Liver (tissue), 9 donors: ENCODE results near the gene BCL2L13. TPM values are rescaled to one million over a fixed set of nuclear protein-coding genes. Genes with fewer than 3 reads are reported as not detected.

Source experiments
- DNase-seq: peaks from one replicate; pipeline ENCODE4 v3.0.0-alpha.2; 2017; ENCODE audit warnings: low spot score
- H3K27ac ChIP-seq, 2 donors: one replicate each; pipeline ENCODE4 v1.7.0; 2013; ENCODE audit warnings: inconsistent platforms in 2 of 2, low read length in 2 of 2, control low read depth in 1 of 2, low read depth in 1 of 2, mild to moderate bottlenecking in 1 of 2
- H3K27me3 ChIP-seq, 4 donors: one replicate each; pipeline versions ENCODE4 v1.6.1 to v1.7.0; 2013; ENCODE audit warnings: low read length in 3 of 4, inconsistent platforms in 1 of 4, mild to moderate bottlenecking in 1 of 4, moderate library complexity in 1 of 4; ENCODE audit not compliant: control insufficient read depth in 4 of 4, insufficient read depth in 4 of 4
- H3K36me3 ChIP-seq, 4 donors: one replicate each; pipeline versions ENCODE4 v1.6.1 to v1.7.0; 2013; ENCODE audit warnings: low read length in 3 of 4, mild to moderate bottlenecking in 3 of 4, low read depth in 1 of 4, moderate library complexity in 1 of 4; ENCODE audit not compliant: control insufficient read depth in 4 of 4, insufficient read depth in 3 of 4
- H3K4me1 ChIP-seq, 4 donors: one replicate each; pipeline versions ENCODE4 v1.6.1 to v1.7.0; 2013; ENCODE audit warnings: low read length in 3 of 4, mild to moderate bottlenecking in 3 of 4, moderate library complexity in 1 of 4; ENCODE audit not compliant: control insufficient read depth in 4 of 4, insufficient read depth in 4 of 4
- H3K4me3 ChIP-seq, 3 donors: one replicate each; pipeline versions ENCODE4 v1.6.1 to v1.7.0; 2013; ENCODE audit warnings: low read length in 3 of 3, control low read depth in 1 of 3, low read depth in 1 of 3, mild to moderate bottlenecking in 1 of 3
- H3K9ac ChIP-seq, 2 donors: one replicate each; pipeline ENCODE4 v1.7.0; 2013; ENCODE audit warnings: low read length in 2 of 2, mild to moderate bottlenecking in 2 of 2, moderate library complexity in 2 of 2, control low read depth in 1 of 2, low read depth in 1 of 2
- H3K9me3 ChIP-seq, 4 donors: one replicate each; pipeline versions ENCODE4 v1.6.1 to v1.7.0; 2013; ENCODE audit warnings: low read length in 3 of 4; ENCODE audit not compliant: control insufficient read depth in 4 of 4
- ATF3 ChIP-seq: IDR thresholded peaks from 2 replicates; pipeline ENCODE4 v1.6.1; 2016; ENCODE audit warnings: antibody characterized with exemption
- FOXA1 ChIP-seq: IDR thresholded peaks from 2 replicates; pipeline ENCODE4 v1.6.1; 2016; ENCODE audit warnings: antibody characterized with exemption
- GABPA ChIP-seq, 2 donors: IDR thresholded peaks in 1 of 2; conservative IDR thresholded peaks in 1 of 2; 2 replicates each; pipeline ENCODE4 v1.6.1; 2016; ENCODE audit warnings: antibody characterized with exemption in 2 of 2, mild to moderate bottlenecking in 1 of 2, moderate library complexity in 1 of 2
- HNF4A ChIP-seq, 2 donors: conservative IDR thresholded peaks; 2 replicates each; pipeline ENCODE4 v1.6.1; 2016; ENCODE audit warnings: antibody characterized with exemption in 2 of 2, mild to moderate bottlenecking in 2 of 2
- JUND ChIP-seq, 2 donors: IDR thresholded peaks; 2 replicates each; pipeline ENCODE4 v1.6.1; 2016; ENCODE audit warnings: antibody characterized with exemption in 2 of 2
- MAX ChIP-seq: IDR thresholded peaks from 2 replicates; pipeline ENCODE4 v1.6.1; 2016; ENCODE audit warnings: antibody characterized with exemption
- NR2F2 ChIP-seq: IDR thresholded peaks from 2 replicates; pipeline ENCODE4 v1.6.1; 2016; ENCODE audit warnings: antibody characterized with exemption
- RAD21 ChIP-seq, 2 donors: IDR thresholded peaks; 2 replicates each; pipeline ENCODE4 v1.6.1; 2016; ENCODE audit warnings: antibody characterized with exemption in 2 of 2, mild to moderate bottlenecking in 2 of 2
- REST ChIP-seq: IDR thresholded peaks from 2 replicates; pipeline ENCODE4 v1.6.1; 2016; ENCODE audit warnings: antibody characterized with exemption, mild to moderate bottlenecking
- RXRA ChIP-seq, 2 donors: IDR thresholded peaks; 2 replicates each; pipeline ENCODE4 v1.6.1; 2017 to 2018; ENCODE audit warnings: antibody characterized with exemption in 2 of 2, mild to moderate bottlenecking in 1 of 2
- SP1 ChIP-seq: IDR thresholded peaks from 2 replicates; pipeline ENCODE4 v1.6.1; 2018; ENCODE audit warnings: antibody characterized with exemption, mild to moderate bottlenecking
- TAF1 ChIP-seq: conservative IDR thresholded peaks from 2 replicates; pipeline ENCODE4 v1.6.1; 2016; ENCODE audit warnings: antibody characterized with exemption, mild to moderate bottlenecking
- YY1 ChIP-seq: IDR thresholded peaks from 2 replicates; pipeline ENCODE4 v1.6.1; 2016; ENCODE audit warnings: antibody characterized with exemption, mild to moderate bottlenecking
- WGBS: extraction: QIAGEN DNeasy Blood & Tissue Kit; methylation state at CpG from one replicate; pipeline ENCODE4 v1.1.7; 2013; 5-methylcytosine and 5-hydroxymethylcytosine counted together
- polyA plus RNA-seq, 2 donors: library from polyadenylated mRNA; stranded (reverse) in 1 of 2; unstranded in 1 of 2; fragments of 200-250 nt in 1 of 2; fragments of >200 nt in 1 of 2; fragmentation: Nextera tagmentation in 1 of 2; extraction: Ambion mirVana in 1 of 2; gene quantifications; one replicate each; pipeline versions ENCODE4 v1.2.1 to v1.2.3, GENCODE V29; 2013 to 2015
- total RNA-seq, 2 donors: library from RNA; depleted of rRNA; stranded (reverse); fragments of >200 nt; gene quantifications; one replicate each; pipeline ENCODE4 v1.2.3, GENCODE V29; 2014
- TF ChIP-seq, protein P1 (sequence below): fragments of 150-350 bp; IDR thresholded peaks from 2 replicates; pipeline ENCODE4 v1.5.1; 2017; ENCODE audit warnings: improper control_type of control experiment, low read depth, low read length; ENCODE audit not compliant: missing input control
- TF ChIP-seq, protein P2 (sequence below): IDR thresholded peaks from 2 replicates; pipeline ENCODE4 v1.6.1; 2016; ENCODE audit warnings: antibody characterized with exemption
- donor health status: healthy.
- donor health status: healthy.
- donor health status: healthy.
- donor health status: healthy.
- donor health status: healthy.

The BCL2L13 gene
- total and polyA plus RNA-seq, 4 donors: 22.3 to 31.8 (median 24.5) TPM

GRCh38 chr22:17631076-17631565 lies 7.4 kb upstream of the BCL2L13 start:
- no peak overlapping the region for H3K4me3 ChIP-seq
- no peak overlapping the region for H3K27ac ChIP-seq
- peaks cover 0 to 2% (median 0%) of the 10 kb centered on the region in 4 donors for H3K36me3 ChIP-seq
- H3K27me3 ChIP-seq: no peaks in the 10 kb centered on the region
- no peak for DNase-seq
- H3K9ac ChIP-seq: no peak overlapping the region
- TF ChIP-seq FOXA1 (no peak), JUND (IDR thresholded peaks at IDR 0.05) (no peak), RAD21 (IDR thresholded peaks at IDR 0.05) (no peak), YY1 (no peak), REST (no peak), NR2F2 (no peak), SP1 (no peak), RXRA (IDR thresholded peaks at IDR 0.05) (no peak), ATF3 (no peak), MAX (no peak), TAF1 (no peak)
- TF ChIP-seq, protein P1, sequence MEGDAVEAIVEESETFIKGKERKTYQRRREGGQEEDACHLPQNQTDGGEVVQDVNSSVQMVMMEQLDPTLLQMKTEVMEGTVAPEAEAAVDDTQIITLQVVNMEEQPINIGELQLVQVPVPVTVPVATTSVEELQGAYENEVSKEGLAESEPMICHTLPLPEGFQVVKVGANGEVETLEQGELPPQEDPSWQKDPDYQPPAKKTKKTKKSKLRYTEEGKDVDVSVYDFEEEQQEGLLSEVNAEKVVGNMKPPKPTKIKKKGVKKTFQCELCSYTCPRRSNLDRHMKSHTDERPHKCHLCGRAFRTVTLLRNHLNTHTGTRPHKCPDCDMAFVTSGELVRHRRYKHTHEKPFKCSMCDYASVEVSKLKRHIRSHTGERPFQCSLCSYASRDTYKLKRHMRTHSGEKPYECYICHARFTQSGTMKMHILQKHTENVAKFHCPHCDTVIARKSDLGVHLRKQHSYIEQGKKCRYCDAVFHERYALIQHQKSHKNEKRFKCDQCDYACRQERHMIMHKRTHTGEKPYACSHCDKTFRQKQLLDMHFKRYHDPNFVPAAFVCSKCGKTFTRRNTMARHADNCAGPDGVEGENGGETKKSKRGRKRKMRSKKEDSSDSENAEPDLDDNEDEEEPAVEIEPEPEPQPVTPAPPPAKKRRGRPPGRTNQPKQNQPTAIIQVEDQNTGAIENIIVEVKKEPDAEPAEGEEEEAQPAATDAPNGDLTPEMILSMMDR: no peak
- TF ChIP-seq, protein P2, sequence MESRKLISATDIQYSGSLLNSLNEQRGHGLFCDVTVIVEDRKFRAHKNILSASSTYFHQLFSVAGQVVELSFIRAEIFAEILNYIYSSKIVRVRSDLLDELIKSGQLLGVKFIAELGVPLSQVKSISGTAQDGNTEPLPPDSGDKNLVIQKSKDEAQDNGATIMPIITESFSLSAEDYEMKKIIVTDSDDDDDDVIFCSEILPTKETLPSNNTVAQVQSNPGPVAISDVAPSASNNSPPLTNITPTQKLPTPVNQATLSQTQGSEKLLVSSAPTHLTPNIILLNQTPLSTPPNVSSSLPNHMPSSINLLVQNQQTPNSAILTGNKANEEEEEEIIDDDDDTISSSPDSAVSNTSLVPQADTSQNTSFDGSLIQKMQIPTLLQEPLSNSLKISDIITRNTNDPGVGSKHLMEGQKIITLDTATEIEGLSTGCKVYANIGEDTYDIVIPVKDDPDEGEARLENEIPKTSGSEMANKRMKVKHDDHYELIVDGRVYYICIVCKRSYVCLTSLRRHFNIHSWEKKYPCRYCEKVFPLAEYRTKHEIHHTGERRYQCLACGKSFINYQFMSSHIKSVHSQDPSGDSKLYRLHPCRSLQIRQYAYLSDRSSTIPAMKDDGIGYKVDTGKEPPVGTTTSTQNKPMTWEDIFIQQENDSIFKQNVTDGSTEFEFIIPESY: no peak
- peaks cover 5 to 14% (median 8%) of the 10 kb centered on the region in 4 donors for H3K4me1 ChIP-seq
- H3K9me3 ChIP-seq: no peaks in the 10 kb centered on the region
- WGBS: 92% methylated on average over 9 of the region's 9 CpGs

DNA sequence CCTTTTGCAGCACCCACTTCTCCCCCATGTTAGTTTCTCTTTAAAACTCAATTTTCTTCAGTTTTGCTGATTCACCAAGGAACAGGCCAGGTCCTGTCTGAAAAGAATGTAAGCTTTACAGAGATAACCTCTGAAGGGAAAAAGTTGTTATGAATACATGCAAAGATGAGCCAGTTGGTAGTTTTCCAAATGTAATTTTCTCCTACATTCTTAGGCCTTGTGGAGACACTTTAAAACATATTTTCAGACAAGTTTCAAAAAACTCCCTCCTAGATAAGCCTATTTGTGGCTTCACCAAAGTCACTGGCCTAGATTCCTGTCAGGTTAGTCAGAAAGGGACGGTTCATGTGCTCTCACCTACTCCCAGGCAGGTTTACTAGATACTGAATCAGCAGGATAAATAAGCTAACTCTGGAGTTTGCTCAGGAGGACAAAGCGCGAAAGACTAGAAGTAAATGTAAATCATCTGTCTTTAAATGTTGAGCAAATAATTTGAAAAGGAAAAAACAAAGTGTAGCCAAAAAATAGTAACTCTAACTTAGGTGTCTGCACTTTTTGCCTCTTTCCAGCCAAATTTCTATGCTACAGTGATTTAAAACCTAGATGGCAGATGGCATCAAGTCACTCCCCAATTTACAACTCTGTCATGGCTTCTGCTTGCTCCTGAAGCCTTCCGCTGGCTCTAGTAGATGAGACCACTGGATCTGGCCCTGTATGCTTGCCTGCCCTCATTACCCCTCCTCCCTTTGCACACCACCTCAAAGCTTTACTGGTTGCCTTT lies 5.2 kb upstream of the BCL2L13 start:
- Histone ChIP-seq H3K9ac (no peak overlapping the region), H3K4me1 (peaks cover 2 to 18% (median 9%) of the 10 kb centered on the region in 4 donors), H3K4me3 (no peak overlapping the region), H3K27ac (peak overlapping the region in 1 of 2 donors; percentile 21), H3K9me3 (no peaks in the 10 kb centered on the region), H3K36me3 (peaks cover 0 to 2% (median 0%) of the 10 kb centered on the region in 4 donors), H3K27me3 (no peaks in the 10 kb centered on the region)
- WGBS: 75% methylated on average over 4 of the region's 4 CpGs
- TF ChIP-seq GABPA (IDR thresholded peaks at IDR 0.05 in 1 of 2, conservative IDR thresholded peaks at IDR 0.05 in 1 of 2): no peak
- peak in 1 of 2 donors; percentile 28 for TF ChIP-seq HNF4A (conservative IDR thresholded peaks at IDR 0.05)
- DNase-seq: no peak
